Spleen (tissue), 7 donors: Measurements from ENCODE around the gene IGSF21.

Source experiments
- CTCF ChIP-seq, 11 experiments: fragments of 200-600 bp in 7 of 11; fragments of 450-650 bp in 4 of 11; sonication (generic) in 4 of 11; IDR thresholded peaks in 8 of 11; conservative IDR thresholded peaks in 3 of 11; 1 replicate in 7 of 11; 2 replicates in 4 of 11; pipeline versions ENCODE4 v1.4.0 to v1.8.0; 2016 to 2021; ENCODE audit warnings: antibody characterized with exemption in 11 of 11, inconsistent platforms in 4 of 11, mild to moderate bottlenecking in 1 of 11
- POLR2AphosphoS5 ChIP-seq, 3 donors: sonication (generic); formaldehyde crosslinking; IDR thresholded peaks; one replicate each; pipeline ENCODE4 v1.5.1; 2017; ENCODE audit warnings: antibody characterized with exemption in 3 of 3
- donor health status: DM: no; HTN: no; CAD: no; lungs with moderate emphysema.
- donor health status: DM: no; HTN: no; CAD: no.
- donor health status: DM: no; HTN: no; CAD: no.

- TF ChIP-seq CTCF (IDR thresholded peaks at IDR 0.05 in 8 of 11, conservative IDR thresholded peaks at IDR 0.05 in 3 of 11) (no peak), POLR2AphosphoS5 (IDR thresholded peaks at IDR 0.05) (no peak)
These were observed 246.4 kb downstream of the IGSF21 start for GRCh38 chr1:18353992-18354391.
